HCT116 (cell line): ENCODE measurements around the gene MTOR. TPM values are rescaled to one million over a fixed set of nuclear protein-coding genes. Genes with fewer than 3 reads are reported as not detected.

Experiments
- ATAC-seq: fragments of 200-7000 bp; cut with Tn5 transposase; 2 replicates; pipeline ENCODE4 v1.9.1; 2020; ENCODE audit warnings: mild to moderate bottlenecking, moderate library complexity
- BruUV-seq: library from RNA; stranded (reverse); fragments of 400-500 nt; replicated peaks from 2 replicates; lab custom pipeline; 2021; lab: Mats Ljungman, UMichigan
- CTCF ChIA-PET: fragments of 300-600 bp; sonication (Branson Sonifier 250); formaldehyde crosslinking; loops from one replicate; lab custom pipeline; 2021; ENCODE audit warnings: antibody characterized with exemption; lab: Charles Lee
- POLR2A ChIA-PET: fragments of 300-600, 350-600 bp; sonication (Branson Sonifier 250); formaldehyde crosslinking; loops from one replicate; lab custom pipeline; 2021; ENCODE audit warnings: antibody characterized with exemption; lab: Charles Lee
- RAD21 ChIA-PET, 2 experiments: fragments of 300-600 bp; sonication (Branson Sonifier 250); formaldehyde crosslinking; loops; one replicate each; lab custom pipeline; 2023; ENCODE audit warnings: low total read pairs in 2 of 2; ENCODE audit not compliant: uncharacterized antibody in 2 of 2, unreplicated experiment in 2 of 2, low non-redundant PET in 1 of 2; lab: Charles Lee
- DNase-seq: peaks from one replicate; pipeline ENCODE4 v3.0.0-alpha.2; 2010; ENCODE audit warnings: low read depth, low spot score
- H2AFZ ChIP-seq: fragments of 200-600 bp; shearing (Covaris generic), sonication (generic); 2 replicates; pipeline ENCODE4 v1.6.1; 2017; ENCODE audit warnings: low read depth, mixed run types, mixed read lengths, antibody characterized with exemption, low read length; ENCODE audit not compliant: poor library complexity, severe bottlenecking
- H3K27ac ChIP-seq: 2 replicates; pipeline ENCODE4 v1.5.1; 2012; ENCODE audit warnings: low read depth, low read length
- H3K27me3 ChIP-seq: fragments of 200-600 bp; sonication (generic); 2 replicates; pipeline ENCODE4 v1.6.1; 2016; ENCODE audit warnings: mixed run types, low read length, mixed read lengths; ENCODE audit not compliant: insufficient read depth
- H3K36me3 ChIP-seq, 2 experiments: fragments of 200-500 bp in 1 of 2; fragments of 200-600 bp in 1 of 2; sonication (Bioruptor generic) in 1 of 2; sonication (generic) in 1 of 2; 2 replicates each; pipeline versions ENCODE4 v1.5.1 to v1.6.1; 2014 to 2016; ENCODE audit warnings: low read length in 2 of 2, inconsistent platforms in 1 of 2, mixed read lengths in 1 of 2, mixed run types in 1 of 2; ENCODE audit not compliant: insufficient read depth in 2 of 2, control insufficient read depth in 1 of 2
- H3K4me1 ChIP-seq, 2 experiments: fragments of 200-600 bp in 1 of 2; sonication (generic) in 1 of 2; 2 replicates each; pipeline versions ENCODE4 v1.5.1 to v1.6.1; 2012 to 2017; ENCODE audit warnings: low read length in 2 of 2, inconsistent platforms in 1 of 2, mild to moderate bottlenecking in 1 of 2, mixed read lengths in 1 of 2, mixed run types in 1 of 2, moderate library complexity in 1 of 2; ENCODE audit not compliant: insufficient read depth in 2 of 2, control insufficient read depth in 1 of 2
- H3K4me2 ChIP-seq: fragments of 200-600 bp; sonication (generic); 2 replicates; pipeline ENCODE4 v1.6.1; 2017; ENCODE audit warnings: mixed run types, low read length, mixed read lengths
- H3K4me3 ChIP-seq, 2 experiments: fragments of 200-600 bp in 1 of 2; sonication (generic) in 1 of 2; replicated peaks in 1 of 2; 2 replicates each; pipeline ENCODE4 v1.5.1; 2011 to 2016; ENCODE audit warnings: low read length in 2 of 2, control low read depth in 1 of 2, low read depth in 1 of 2, mild to moderate bottlenecking in 1 of 2, mixed read lengths in 1 of 2, mixed run types in 1 of 2
- H3K79me2 ChIP-seq: fragments of 200-600 bp; sonication (generic); 2 replicates; pipeline ENCODE4 v1.6.1; 2017; ENCODE audit warnings: mild to moderate bottlenecking, mixed run types, low read length, moderate library complexity, mixed read lengths; ENCODE audit not compliant: insufficient read depth
- H3K9ac ChIP-seq: fragments of 200-600 bp; sonication (generic); 2 replicates; pipeline ENCODE4 v1.6.1; 2016; ENCODE audit warnings: low read length, mixed read lengths
- H3K9me2 ChIP-seq: fragments of 200-600 bp; sonication (generic), shearing (Covaris generic); 2 replicates; pipeline ENCODE4 v1.6.1; 2017; ENCODE audit warnings: mixed run types, mild to moderate bottlenecking, moderate library complexity; ENCODE audit not compliant: insufficient read depth
- H3K9me3 ChIP-seq, 2 experiments: fragments of 200-500 bp in 1 of 2; fragments of 200-600 bp in 1 of 2; sonication (Bioruptor generic) in 1 of 2; sonication (generic) in 1 of 2; 2 replicates each; pipeline ENCODE4 v1.6.1; 2014 to 2017; ENCODE audit warnings: low read length in 2 of 2, mixed read lengths in 2 of 2, inconsistent platforms in 1 of 2, low read depth in 1 of 2, mild to moderate bottlenecking in 1 of 2, mixed run types in 1 of 2, moderate library complexity in 1 of 2; ENCODE audit not compliant: control insufficient read depth in 1 of 2, insufficient read depth in 1 of 2
- H4K20me1 ChIP-seq: fragments of 200-600 bp; sonication (generic), shearing (Covaris generic); 2 replicates; pipeline ENCODE4 v1.6.1; 2017; ENCODE audit warnings: mixed run types, mild to moderate bottlenecking, moderate library complexity; ENCODE audit not compliant: insufficient read depth
- ATF3 ChIP-seq: IDR thresholded peaks from 2 replicates; pipeline ENCODE4 v1.6.1; 2012
- CEBPB ChIP-seq: IDR thresholded peaks from 2 replicates; pipeline ENCODE4 v1.6.1; 2012; ENCODE audit warnings: low read depth
- CTCF ChIP-seq, 3 experiments: fragments of 200-600 bp in 1 of 3; sonication (generic) in 1 of 3; IDR thresholded peaks in 2 of 3; conservative IDR thresholded peaks in 1 of 3; 2 replicates each; pipeline ENCODE4 v1.5.1; 2012 to 2017; ENCODE audit warnings: low read depth in 2 of 3, low read length in 2 of 3, antibody characterized with exemption in 1 of 3, borderline replicate concordance in 1 of 3, control low read depth in 1 of 3, mild to moderate bottlenecking in 1 of 3, mixed read lengths in 1 of 3, mixed run types in 1 of 3, moderate library complexity in 1 of 3; ENCODE audit not compliant: insufficient read depth in 1 of 3
- EGR1 ChIP-seq: IDR thresholded peaks from 2 replicates; pipeline ENCODE4 v1.6.1; 2012; ENCODE audit warnings: low read depth
- EZH2 ChIP-seq: fragments of 200-600 bp; sonication (generic); IDR thresholded peaks from 2 replicates; pipeline ENCODE4 v1.6.1; 2017; ENCODE audit warnings: antibody characterized with exemption, mixed run types
- EZH2phosphoT487 ChIP-seq: fragments of 200-600 bp; IDR thresholded peaks from 2 replicates; pipeline ENCODE4 v1.6.1; 2018; ENCODE audit warnings: antibody characterized with exemption, borderline replicate concordance
- FOSL1 ChIP-seq: IDR thresholded peaks from 2 replicates; pipeline ENCODE4 v1.6.1; 2012; ENCODE audit warnings: low read depth
- JUND ChIP-seq: IDR thresholded peaks from 2 replicates; pipeline ENCODE4 v1.6.1; 2012
- MAX ChIP-seq: IDR thresholded peaks from 2 replicates; pipeline ENCODE4 v1.6.1; 2012
- POLR2AphosphoS5 ChIP-seq: IDR thresholded peaks from 2 replicates; pipeline ENCODE4 v1.6.1; 2011; ENCODE audit warnings: mild to moderate bottlenecking, low read depth, low read length, moderate library complexity
- SIN3A ChIP-seq: IDR thresholded peaks from 2 replicates; pipeline ENCODE4 v1.6.1; 2012; ENCODE audit warnings: low read depth
- SP1 ChIP-seq: IDR thresholded peaks from 2 replicates; pipeline ENCODE4 v1.6.1; 2012; ENCODE audit warnings: low read depth
- SRF ChIP-seq: IDR thresholded peaks from 2 replicates; pipeline ENCODE4 v1.6.1; 2012; ENCODE audit warnings: low read depth
- ZBTB33 ChIP-seq: IDR thresholded peaks from 2 replicates; pipeline ENCODE4 v1.6.1; 2011; ENCODE audit warnings: mild to moderate bottlenecking, low read length, moderate library complexity; ENCODE audit not compliant: insufficient replicate concordance; ENCODE audit errors: extremely low read depth
- ZFX ChIP-seq: fragments of 450-650 bp; IDR thresholded peaks from 2 replicates; pipeline ENCODE4 v1.6.1; 2017
- ZNF274 ChIP-seq: fragments of 200-500 bp; sonication (Bioruptor generic); IDR thresholded peaks from 2 replicates; pipeline ENCODE4 v1.6.1; 2014; ENCODE audit warnings: mild to moderate bottlenecking, low read depth, low read length, inconsistent platforms
- intact Hi-C: fragments of 100-400 bp; cut with micrococcal nuclease; formaldehyde crosslinking; loops from 2 replicates; pipeline ENCODE4 v1.10.0; 2022
- total RNA-seq: library from RNA; stranded (reverse); gene quantifications from one replicate; pipeline ENCODE4 v1.2.1, GENCODE V29; 2021; ENCODE audit not compliant: unreplicated experiment

MTOR gene
- total RNA-seq, 1 experiment from 2014 or later, result 42.2 TPM

- no peak for ATAC-seq
- ChIA-PET POLR2A (no interaction called here), CTCF (interaction anchor here (1.5 kb wide), 1 partner anchor 11 kb away, joined by 4 read pairs; no protein-coding TSS in a partner anchor), RAD21 (no interaction called here)
- DNase-seq, result no peak
- H3K4me1 ChIP-seq, result no peaks in the 10 kb centered on the region
- BruUV-seq, result no TSS peak
- TF ChIP-seq CEBPB, result no peak
- TF ChIP-seq MAX, result no peak
- no peak for TF ChIP-seq EZH2
- no peak for TF ChIP-seq SIN3A
- no peak for TF ChIP-seq JUND
- no peak for TF ChIP-seq SRF
- TF ChIP-seq EGR1, result no peak
- no peak for TF ChIP-seq POLR2AphosphoS5
- TF ChIP-seq ATF3, result no peak
- no peak for TF ChIP-seq CTCF (IDR thresholded peaks at IDR 0.05 in 2 of 3, conservative IDR thresholded peaks at IDR 0.05 in 1 of 3; ENCODE audit: borderline replicate concordance in 1 of 3, insufficient read depth in 1 of 3, low read depth in 2 of 3, low read length in 2 of 3)
- TF ChIP-seq FOSL1, result no peak
- TF ChIP-seq SP1, result no peak
- no peak for TF ChIP-seq EZH2phosphoT487
- TF ChIP-seq ZFX, result no peak
- no peak for TF ChIP-seq ZBTB33
- TF ChIP-seq ZNF274, result no peak
- intact Hi-C loops, result no loop called here
- H2AFZ ChIP-seq, result no peak overlapping the region
- no peaks in the 10 kb centered on the region for H3K27me3 ChIP-seq
- H4K20me1 ChIP-seq, result no peaks in the 10 kb centered on the region
- H3K9me3 ChIP-seq, result no peaks in the 10 kb centered on the region
- no peak overlapping the region for H3K4me3 ChIP-seq
- H3K27ac ChIP-seq, result no peak overlapping the region
- no peaks in the 10 kb centered on the region for H3K9me2 ChIP-seq
- H3K36me3 ChIP-seq, result peaks cover 41 to 51% of the 10 kb centered on the region in 2 experiments
- no peak overlapping the region for H3K4me2 ChIP-seq
- no peaks in the 10 kb centered on the region for H3K79me2 ChIP-seq
- H3K9ac ChIP-seq, result no peak overlapping the region
Observed at GRCh38 chr1:11252538-11252937, 9.8 kb downstream of the MTOR start.
